ENCODE measurements around the gene DDI2.

The DDI2 gene

DNA sequence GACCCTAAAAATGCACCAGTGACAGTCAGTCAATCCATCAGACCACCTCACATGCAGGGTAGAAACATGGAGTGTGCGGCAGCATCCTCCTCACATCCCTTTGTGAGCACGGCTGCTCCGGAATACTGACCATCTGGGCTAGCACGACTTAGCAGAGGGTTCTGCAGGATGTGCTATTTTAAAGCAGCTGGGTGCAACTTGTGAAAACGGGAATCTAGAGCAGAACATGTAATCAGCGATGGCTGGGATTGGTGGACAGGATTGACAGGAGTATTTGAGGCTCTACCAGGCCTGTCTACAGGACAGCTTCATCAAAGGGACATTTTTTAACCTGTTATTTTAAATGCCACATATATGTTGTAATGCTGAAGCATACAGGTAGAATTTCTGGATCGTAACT lies 50.1 kb downstream of the DDI2 start:
- Histone ChIP-seq H3K4me3 (ENCODE audit: low read depth, low read length) (no peak overlapping the region), H3K79me2 (ENCODE audit: control insufficient read depth, insufficient read depth, low read length, unreplicated experiment) (no peaks in the 10 kb centered on the region)

DNA sequence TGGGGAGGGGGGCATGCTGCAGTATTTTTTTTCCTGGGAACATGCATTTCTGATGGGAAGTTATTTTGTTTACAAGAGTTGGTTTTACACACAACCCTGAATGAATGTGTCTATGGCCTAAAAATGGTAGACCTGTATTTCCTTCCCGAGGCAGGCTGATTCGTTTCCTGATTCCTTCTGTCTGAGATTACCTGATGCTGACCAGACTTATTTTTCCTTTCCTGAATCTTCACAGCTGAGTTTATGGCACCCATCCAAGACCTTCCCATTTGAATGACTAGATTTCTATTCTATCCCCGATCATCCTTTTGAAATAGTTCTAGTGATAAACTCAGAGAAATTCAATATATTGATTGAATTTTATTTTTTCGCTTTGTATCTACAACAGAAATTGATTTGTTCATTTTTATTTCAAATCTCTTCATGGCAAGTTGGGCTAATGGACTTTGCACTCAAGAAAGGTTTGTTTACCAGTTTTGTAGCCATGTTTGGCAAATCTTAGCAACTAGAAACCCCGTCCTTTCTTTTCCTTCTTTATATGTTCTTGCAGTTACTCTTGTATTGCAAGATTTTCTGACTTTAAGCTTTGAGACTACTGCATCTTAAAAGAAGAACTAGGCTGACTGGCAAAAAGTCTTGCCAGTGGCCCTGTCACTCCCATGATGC lies 51.0 kb downstream of the DDI2 start:
- Histone ChIP-seq H3K36me3 (ENCODE audit: insufficient read depth, low read length) (no peaks in the 10 kb centered on the region), H3K79me2 (ENCODE audit: control insufficient read depth, insufficient read depth, low read length, unreplicated experiment) (no peaks in the 10 kb centered on the region), H3K4me3 (ENCODE audit: low read depth, low read length) (no peak overlapping the region), H3K27me3 (ENCODE audit: insufficient read depth, low read length) (no peaks in the 10 kb centered on the region), H3K27ac (ENCODE audit: low read depth, low read length) (no peak overlapping the region), H3K4me1 (ENCODE audit: control insufficient read depth, insufficient read depth, low read length, unreplicated experiment) (no peaks in the 10 kb centered on the region), H2AFZ (ENCODE audit: low read length, unreplicated experiment) (no peak overlapping the region)

More for the DNA sequence above, 50.1 kb downstream of the DDI2 start:
- H3K36me3 ChIP-seq (ENCODE audit: insufficient read depth, low read length) = peaks cover 5% of the 10 kb centered on the region; the same call in 1 of the 2 replicates
- H3K27ac ChIP-seq (ENCODE audit: low read depth, low read length) = no peak overlapping the region
- H3K27me3 ChIP-seq (ENCODE audit: insufficient read depth, low read length) = no peaks in the 10 kb centered on the region
- H2AFZ ChIP-seq (ENCODE audit: low read length, unreplicated experiment) = no peak overlapping the region
- no peaks in the 10 kb centered on the region for H3K4me1 ChIP-seq (ENCODE audit: control insufficient read depth, insufficient read depth, low read length, unreplicated experiment)

DNA sequence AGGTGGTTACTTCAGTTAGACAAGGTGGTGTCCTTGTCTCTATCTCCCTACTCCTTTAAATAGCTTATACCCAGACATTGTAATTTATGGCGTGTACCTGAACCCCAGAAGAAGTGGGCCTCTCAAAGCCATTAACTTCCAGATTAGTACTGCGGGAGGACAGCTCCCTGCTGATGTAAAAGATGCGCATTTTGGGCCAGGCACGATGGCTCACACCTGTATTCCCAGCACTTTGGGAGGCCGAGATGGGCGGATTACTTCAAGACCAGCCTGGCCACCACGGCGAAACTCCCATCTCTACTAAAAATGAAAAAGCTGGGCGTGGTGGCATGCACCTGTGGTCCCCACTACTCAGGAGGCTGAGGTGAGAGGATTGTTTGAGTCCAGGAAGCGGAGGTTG lies 51.8 kb downstream of the DDI2 start:
- Histone ChIP-seq H3K27me3 (ENCODE audit: insufficient read depth, low read length) (no peaks in the 10 kb centered on the region), H3K79me2 (ENCODE audit: control insufficient read depth, insufficient read depth, low read length, unreplicated experiment) (no peaks in the 10 kb centered on the region), H3K4me1 (ENCODE audit: control insufficient read depth, insufficient read depth, low read length, unreplicated experiment) (no peaks in the 10 kb centered on the region), H2AFZ (ENCODE audit: low read length, unreplicated experiment) (no peak overlapping the region), H3K27ac (ENCODE audit: low read depth, low read length) (no peak overlapping the region), H3K36me3 (ENCODE audit: insufficient read depth, low read length) (no peaks in the 10 kb centered on the region), H3K4me3 (ENCODE audit: low read depth, low read length) (no peak overlapping the region)

DNA sequence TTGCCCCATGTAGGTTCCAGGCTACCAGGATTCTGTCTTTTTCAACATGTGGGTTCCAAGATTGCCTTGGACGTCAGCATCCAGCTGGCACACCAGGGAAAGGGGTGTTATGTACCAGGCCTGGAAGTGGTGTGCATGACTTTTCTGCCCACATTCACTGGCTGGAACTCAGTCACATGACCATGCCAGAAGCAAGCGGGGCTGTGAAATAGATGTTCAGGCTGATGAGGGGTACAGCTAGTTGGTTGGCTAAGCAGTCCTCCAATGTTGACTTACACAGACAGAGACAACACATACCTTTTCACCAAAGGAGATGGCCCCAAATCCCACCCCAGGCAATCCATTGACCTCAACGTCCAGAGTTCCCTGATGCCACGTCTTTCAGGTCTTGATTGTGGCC lies 52.6 kb downstream of the DDI2 start:
- no peak overlapping the region for H3K27ac ChIP-seq (ENCODE audit: low read depth, low read length)
- H3K4me3 ChIP-seq (ENCODE audit: low read depth, low read length) = no peak overlapping the region
- H2AFZ ChIP-seq (ENCODE audit: low read length, unreplicated experiment) = no peak overlapping the region
- H3K27me3 ChIP-seq (ENCODE audit: insufficient read depth, low read length) = no peaks in the 10 kb centered on the region
- no peaks in the 10 kb centered on the region for H3K79me2 ChIP-seq (ENCODE audit: control insufficient read depth, insufficient read depth, low read length, unreplicated experiment)
- H3K36me3 ChIP-seq (ENCODE audit: insufficient read depth, low read length) = no peaks in the 10 kb centered on the region
- H3K4me1 ChIP-seq (ENCODE audit: control insufficient read depth, insufficient read depth, low read length, unreplicated experiment) = no peaks in the 10 kb centered on the region

DNA sequence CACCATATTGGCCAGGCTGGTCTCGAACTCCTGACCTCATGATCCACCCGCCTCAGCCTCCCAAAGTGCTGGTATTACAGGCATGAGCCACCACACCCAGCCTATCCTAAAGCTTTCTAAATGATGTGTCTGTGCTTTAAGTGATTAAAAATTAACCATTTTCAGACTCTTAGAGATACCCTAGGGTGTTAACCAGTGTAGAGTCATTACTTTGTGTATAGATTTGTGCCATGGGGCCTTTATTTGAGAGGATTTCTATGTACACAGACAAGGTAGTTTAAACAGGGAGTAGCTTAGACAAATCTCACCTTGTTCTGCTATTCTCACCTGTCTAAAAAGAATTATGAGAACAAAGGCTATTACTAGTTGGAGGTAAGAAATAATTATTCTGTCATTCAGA lies 54.2 kb downstream of the DDI2 start:
- Histone ChIP-seq H3K27ac (ENCODE audit: low read depth, low read length) (no peak overlapping the region), H3K4me1 (ENCODE audit: control insufficient read depth, insufficient read depth, low read length, unreplicated experiment) (no peaks in the 10 kb centered on the region), H3K36me3 (ENCODE audit: insufficient read depth, low read length) (no peaks in the 10 kb centered on the region), H3K27me3 (ENCODE audit: insufficient read depth, low read length) (no peaks in the 10 kb centered on the region), H3K4me3 (ENCODE audit: low read depth, low read length) (no peak overlapping the region), H2AFZ (ENCODE audit: low read length, unreplicated experiment) (no peak overlapping the region), H3K79me2 (ENCODE audit: control insufficient read depth, insufficient read depth, low read length, unreplicated experiment) (no peaks in the 10 kb centered on the region)

DNA sequence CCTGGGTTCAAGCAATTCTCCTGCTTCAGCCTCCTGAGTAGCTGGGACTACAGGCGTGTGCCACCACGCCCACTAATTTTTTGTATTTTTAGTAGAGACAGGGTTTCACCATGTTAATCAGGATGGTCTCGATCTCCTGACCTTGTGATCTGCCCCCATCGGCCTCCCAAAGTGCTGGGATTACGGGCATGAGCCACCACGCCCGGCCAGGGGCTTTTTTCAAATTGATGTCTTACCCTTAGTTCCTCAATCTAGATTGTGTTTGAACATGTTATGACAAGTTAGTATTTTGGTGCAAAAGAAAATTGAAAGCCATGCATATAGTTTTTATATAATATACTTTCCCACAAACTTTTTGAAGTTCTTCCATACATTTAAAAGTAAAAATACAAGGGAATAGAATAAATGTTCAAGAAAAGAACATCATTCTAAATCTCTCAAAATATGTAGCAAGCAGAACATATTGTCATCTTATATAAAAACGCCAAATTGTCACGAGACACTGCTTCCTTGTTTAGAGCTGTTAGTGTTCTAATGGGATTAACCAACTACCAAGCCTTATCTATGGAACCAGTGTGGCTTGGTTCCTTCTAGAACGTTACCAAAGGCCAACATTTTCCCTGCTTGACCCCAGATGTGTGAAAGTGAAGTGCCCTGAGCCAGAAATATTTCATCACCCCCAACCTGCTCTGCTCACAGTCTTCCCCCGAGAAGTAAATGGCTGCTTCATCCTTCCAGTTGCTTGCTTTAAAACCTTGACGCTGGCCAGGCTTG lies 57.3 kb downstream of the DDI2 start:
- no peak overlapping the region for H2AFZ ChIP-seq (ENCODE audit: low read length, unreplicated experiment)

DNA sequence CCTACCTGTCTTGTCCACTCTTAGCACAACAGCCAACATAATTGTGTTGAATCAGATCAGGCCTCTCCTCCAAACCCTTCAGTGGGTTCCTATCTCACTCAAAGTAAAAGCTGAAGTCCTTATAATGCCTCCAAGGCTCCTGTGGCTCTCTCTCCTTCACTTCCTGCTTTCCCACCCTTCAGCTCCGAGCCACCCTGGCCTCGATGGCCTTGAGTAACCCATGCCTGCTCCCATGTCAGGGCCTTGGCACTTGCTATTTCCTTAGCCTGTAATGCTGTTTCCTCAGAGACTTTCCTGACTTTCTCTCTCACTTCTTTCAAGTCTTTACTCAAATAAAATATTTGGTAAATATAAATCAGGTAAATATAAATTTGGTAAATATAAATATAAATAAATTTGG lies 58.8 kb downstream of the DDI2 start:
- H2AFZ ChIP-seq (ENCODE audit: low read length, unreplicated experiment) = no peak overlapping the region
- H3K4me3 ChIP-seq (ENCODE audit: low read depth, low read length) = no peak overlapping the region
- H3K79me2 ChIP-seq (ENCODE audit: control insufficient read depth, insufficient read depth, low read length, unreplicated experiment) = no peaks in the 10 kb centered on the region
- H3K36me3 ChIP-seq (ENCODE audit: insufficient read depth, low read length) = no peaks in the 10 kb centered on the region
- no peaks in the 10 kb centered on the region for H3K27me3 ChIP-seq (ENCODE audit: insufficient read depth, low read length)
- peaks cover 18% of the 10 kb centered on the region for H3K4me1 ChIP-seq (ENCODE audit: control insufficient read depth, insufficient read depth, low read length, unreplicated experiment)
- H3K27ac ChIP-seq (ENCODE audit: low read depth, low read length) = no peak overlapping the region

More for the DNA sequence above, 57.3 kb downstream of the DDI2 start:
- Histone ChIP-seq H3K27me3 (ENCODE audit: insufficient read depth, low read length) (no peaks in the 10 kb centered on the region), H3K4me3 (ENCODE audit: low read depth, low read length) (no peak overlapping the region), H3K4me1 (ENCODE audit: control insufficient read depth, insufficient read depth, low read length, unreplicated experiment) (peaks cover 5% of the 10 kb centered on the region), H3K36me3 (ENCODE audit: insufficient read depth, low read length) (no peaks in the 10 kb centered on the region), H3K27ac (ENCODE audit: low read depth, low read length) (no peak overlapping the region), H3K79me2 (ENCODE audit: control insufficient read depth, insufficient read depth, low read length, unreplicated experiment) (no peaks in the 10 kb centered on the region)

DNA sequence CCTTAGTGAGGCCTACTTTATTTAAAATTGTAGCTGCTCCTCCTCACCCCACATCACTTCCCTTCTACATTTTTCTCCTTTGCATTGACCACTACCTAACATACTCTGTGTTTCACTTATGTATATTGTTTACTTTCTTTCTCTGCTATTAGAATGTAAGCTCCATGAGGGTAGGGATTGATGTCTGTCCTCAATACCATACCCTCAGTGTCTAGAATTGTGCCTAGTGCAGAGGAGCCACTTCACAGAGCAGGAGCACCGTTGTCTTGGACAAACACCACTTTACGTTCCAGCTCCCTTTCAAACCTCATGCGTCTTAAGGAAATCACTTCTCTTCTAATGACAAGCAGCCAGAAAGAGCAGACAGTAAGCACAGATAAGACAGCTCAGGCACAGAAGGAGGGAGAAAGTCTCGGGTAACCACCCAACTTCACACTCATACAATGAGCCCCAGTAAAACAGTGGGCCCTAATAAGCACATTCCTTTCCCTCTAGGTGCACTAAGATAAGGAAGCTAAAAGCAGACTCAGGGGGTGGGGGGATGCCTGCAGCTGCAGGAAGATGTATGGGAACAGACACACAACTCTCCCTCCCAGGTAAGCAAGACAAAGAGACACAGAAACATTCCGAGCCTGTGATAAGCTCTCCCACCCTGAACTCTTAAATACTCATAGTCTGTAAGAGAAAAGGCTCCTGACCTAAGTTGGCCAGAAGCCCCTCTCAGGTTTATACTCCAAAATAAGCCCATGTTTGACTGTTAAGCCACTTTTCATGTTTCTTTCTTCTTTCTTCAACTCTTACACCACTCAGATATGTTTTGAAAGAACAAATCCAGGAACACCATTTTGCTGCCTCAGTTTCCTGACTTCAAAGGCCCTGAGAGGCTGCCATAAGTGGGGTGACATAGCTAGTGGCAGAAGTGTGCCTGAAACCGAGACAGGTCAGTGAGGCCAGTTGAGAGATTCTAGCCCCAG lies 59.7 kb downstream of the DDI2 start:
- no peaks in the 10 kb centered on the region for H3K79me2 ChIP-seq (ENCODE audit: control insufficient read depth, insufficient read depth, low read length, unreplicated experiment)

DNA sequence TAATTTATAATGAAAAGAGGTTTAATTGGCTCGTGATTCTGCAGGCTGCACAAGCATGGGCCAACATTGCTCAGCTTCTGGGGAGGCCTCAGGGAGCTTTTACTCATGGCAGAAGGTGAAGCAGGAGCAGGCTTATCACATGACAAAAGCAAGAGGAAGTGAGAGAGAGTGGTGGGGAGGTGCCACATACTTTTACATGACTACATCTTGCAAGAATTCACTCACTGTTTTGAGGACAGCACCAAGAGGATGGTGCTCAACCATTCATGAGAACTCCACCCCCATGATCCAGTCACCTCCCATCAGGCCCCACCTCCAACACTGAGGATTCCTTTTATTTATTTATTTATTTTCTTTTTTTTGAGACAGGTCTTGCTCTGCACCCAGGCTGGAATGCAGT lies 61.3 kb downstream of the DDI2 start:
- Histone ChIP-seq H3K4me3 (ENCODE audit: low read depth, low read length) (no peak overlapping the region), H3K36me3 (ENCODE audit: insufficient read depth, low read length) (no peaks in the 10 kb centered on the region), H2AFZ (ENCODE audit: low read length, unreplicated experiment) (no peak overlapping the region), H3K27me3 (ENCODE audit: insufficient read depth, low read length) (no peaks in the 10 kb centered on the region), H3K4me1 (ENCODE audit: control insufficient read depth, insufficient read depth, low read length, unreplicated experiment) (peaks cover 28% of the 10 kb centered on the region), H3K27ac (ENCODE audit: low read depth, low read length) (no peak overlapping the region), H3K79me2 (ENCODE audit: control insufficient read depth, insufficient read depth, low read length, unreplicated experiment) (peaks cover 2% of the 10 kb centered on the region)

More for the DNA sequence above, 59.7 kb downstream of the DDI2 start:
- Histone ChIP-seq H3K36me3 (ENCODE audit: insufficient read depth, low read length) (no peaks in the 10 kb centered on the region), H3K4me1 (ENCODE audit: control insufficient read depth, insufficient read depth, low read length, unreplicated experiment) (peaks cover 26% of the 10 kb centered on the region), H2AFZ (ENCODE audit: low read length, unreplicated experiment) (no peak overlapping the region), H3K27ac (ENCODE audit: low read depth, low read length) (no peak overlapping the region), H3K4me3 (ENCODE audit: low read depth, low read length) (no peak overlapping the region), H3K27me3 (ENCODE audit: insufficient read depth, low read length) (no peaks in the 10 kb centered on the region)

DNA sequence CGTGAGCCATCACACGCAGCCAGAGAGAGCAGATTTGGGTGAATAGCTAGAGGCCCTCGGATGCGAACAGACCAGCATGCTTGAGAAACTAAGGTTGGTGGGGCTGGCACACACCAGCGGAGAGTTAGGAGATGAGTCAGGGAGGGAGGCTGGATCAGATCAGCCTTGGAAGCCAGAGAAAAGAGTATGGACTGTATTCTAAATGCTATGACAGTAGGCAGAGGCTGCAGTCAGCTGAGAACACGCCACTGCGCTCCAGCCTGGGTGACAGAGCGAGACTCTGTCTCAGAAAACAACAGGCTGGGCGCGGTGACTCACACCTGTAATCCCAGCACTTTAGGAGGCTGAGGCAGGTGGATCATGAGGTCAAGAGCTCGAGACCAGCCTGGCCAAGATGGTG lies 62.9 kb downstream of the DDI2 start:
- Histone ChIP-seq H3K36me3 (ENCODE audit: insufficient read depth, low read length) (no peaks in the 10 kb centered on the region), H2AFZ (ENCODE audit: low read length, unreplicated experiment) (peak overlapping the region; percentile 10), H3K27me3 (ENCODE audit: insufficient read depth, low read length) (no peaks in the 10 kb centered on the region), H3K27ac (ENCODE audit: low read depth, low read length) (peak overlapping the region; percentile 91), H3K4me1 (ENCODE audit: control insufficient read depth, insufficient read depth, low read length, unreplicated experiment) (peaks cover 31% of the 10 kb centered on the region), H3K79me2 (ENCODE audit: control insufficient read depth, insufficient read depth, low read length, unreplicated experiment) (peaks cover 14% of the 10 kb centered on the region), H3K4me3 (ENCODE audit: low read depth, low read length) (0 out of 2 replicates have a peak overlapping the region, but pooled peaks have one; percentile 23)

Data from ACC112 (cell line).